Activated naive CD4-positive, alpha-beta T cell treated with anti-CD3 and anti-CD28 coated beads for 36 hours (primary cell): Measurements from ENCODE around the gene BBX. TPM values are rescaled to one million over a fixed set of nuclear protein-coding genes. Genes with fewer than 3 reads are reported as not detected.

Experiments
- CTCF ChIA-PET: fragments of 350-600 bp; sonication (Branson Sonifier 250); formaldehyde crosslinking; loops from one replicate; lab custom pipeline; 2021; ENCODE audit warnings: antibody characterized with exemption; lab: Charles Lee
- DNase-seq: peaks from one replicate; pipeline ENCODE4 v3.0.0-alpha.2; 2020
- H3K27ac Mint-ChIP-seq: one replicate; pipeline ENCODE4 v1.8.0; 2021; ENCODE audit warnings: mild to moderate bottlenecking, mixed read lengths
- H3K27me3 Mint-ChIP-seq: one replicate; pipeline ENCODE4 v1.8.0; 2021; ENCODE audit warnings: low read depth, mixed read lengths
- H3K36me3 Mint-ChIP-seq: one replicate; pipeline ENCODE4 v1.8.0; 2021; ENCODE audit warnings: low read depth, mixed read lengths
- H3K4me1 Mint-ChIP-seq: one replicate; pipeline ENCODE4 v1.8.0; 2021; ENCODE audit warnings: low read depth, mixed read lengths
- H3K4me3 Mint-ChIP-seq: one replicate; pipeline ENCODE4 v1.8.0; 2021; ENCODE audit warnings: mild to moderate bottlenecking, moderate library complexity, mixed read lengths
- H3K9me3 Mint-ChIP-seq: one replicate; pipeline ENCODE4 v1.8.0; 2021; ENCODE audit warnings: mixed read lengths
- intact Hi-C: fragments of 100-400 bp; cut with micrococcal nuclease; formaldehyde crosslinking; loops from one replicate; pipeline ENCODE4 v1.15.1; 2023
- total RNA-seq, 2 experiments: library from RNA; stranded (reverse); gene quantifications; one replicate each; pipeline ENCODE4 v1.2.3, GENCODE V29; 2021

BBX gene
- total RNA-seq, 2 experiments from 2014 or later, result 43.1 to 48.6 TPM

DNA sequence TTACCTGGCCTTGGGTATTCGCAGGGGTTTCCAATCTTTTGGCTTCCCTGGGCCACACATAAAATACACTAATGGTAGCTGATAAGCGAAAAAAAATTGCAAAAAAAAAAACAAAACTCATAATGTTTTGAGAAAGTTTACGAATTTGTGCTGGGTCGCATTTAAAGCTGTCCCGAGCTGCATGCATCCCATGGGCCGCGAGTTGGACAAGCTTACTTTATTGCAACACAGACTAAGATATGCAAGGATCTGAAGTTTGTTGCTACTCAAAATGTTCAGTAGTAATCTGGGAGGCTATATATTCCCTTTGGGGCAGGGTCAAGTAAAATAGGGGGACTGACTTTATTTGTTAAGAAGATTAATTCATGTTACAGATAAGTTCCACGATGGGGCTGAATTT lies 320.2 kb downstream of the BBX start:
- no peaks in the 10 kb centered on the region for H3K36me3 Mint-ChIP-seq
- no peaks in the 10 kb centered on the region for H3K4me1 Mint-ChIP-seq
- H3K9me3 Mint-ChIP-seq, result no peaks in the 10 kb centered on the region
- no peak overlapping the region for H3K27ac Mint-ChIP-seq
- H3K27me3 Mint-ChIP-seq, result no peaks in the 10 kb centered on the region
- H3K4me3 Mint-ChIP-seq, result no peak overlapping the region
- CTCF ChIA-PET, result interaction anchor here (1.2 kb wide), 1 partner anchor 9 kb away, joined by 3 read pairs; no protein-coding TSS in a partner anchor
- intact Hi-C loops, result no loop called here
- no peak for DNase-seq

DNA sequence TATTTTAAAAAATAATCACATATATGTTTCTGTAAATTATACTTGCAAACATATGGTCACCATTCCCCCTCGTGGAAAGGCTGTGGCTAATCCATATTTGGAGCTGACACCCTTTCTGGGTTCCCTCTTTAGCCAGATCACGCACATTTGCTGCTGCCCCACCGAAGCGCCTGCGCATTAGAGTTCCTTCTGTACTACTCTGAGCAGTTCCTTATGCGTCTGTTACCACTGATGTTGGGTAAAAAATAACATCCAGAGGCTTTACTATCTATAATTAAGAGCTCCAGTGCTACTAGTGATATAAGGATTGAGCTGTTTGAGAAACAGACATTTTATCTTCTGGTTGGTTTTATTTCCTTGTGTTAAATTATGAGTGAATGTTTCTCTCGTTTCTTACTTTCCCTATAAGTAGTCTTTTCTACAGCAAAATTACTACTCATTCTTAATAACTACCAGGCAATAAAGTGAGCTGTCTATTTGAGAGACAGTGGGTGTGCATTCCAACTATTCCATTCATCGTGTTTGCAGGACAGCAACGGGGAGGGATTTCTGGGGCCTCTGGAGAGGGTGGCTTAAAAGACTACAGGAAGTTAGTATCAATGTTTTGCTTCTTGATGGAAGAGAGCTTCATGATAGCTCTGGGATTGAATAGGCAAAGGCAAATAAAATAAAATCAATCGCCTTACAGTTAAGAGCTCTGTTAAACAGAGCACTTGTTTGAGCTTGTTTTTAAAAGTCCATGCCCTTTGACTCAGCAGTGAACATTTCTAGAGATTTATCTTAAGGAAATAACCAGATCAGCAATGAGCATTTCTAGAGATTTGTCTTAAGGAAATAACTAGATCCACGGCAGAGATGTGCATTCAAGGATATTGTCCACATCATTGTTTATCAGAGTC lies 322.9 kb downstream of the BBX start:
- no peak for DNase-seq
- no peaks in the 10 kb centered on the region for H3K36me3 Mint-ChIP-seq
- intact Hi-C loops, result loop anchor here (1.0 to 5.0 kb wide), 4 partner anchors 169 to 608 kb away; no protein-coding TSS in a partner anchor
- H3K9me3 Mint-ChIP-seq, result no peaks in the 10 kb centered on the region
- H3K27me3 Mint-ChIP-seq, result no peaks in the 10 kb centered on the region
- H3K4me1 Mint-ChIP-seq, result no peaks in the 10 kb centered on the region
- H3K4me3 Mint-ChIP-seq, result no peak overlapping the region
- no peak overlapping the region for H3K27ac Mint-ChIP-seq
- CTCF ChIA-PET, result interaction anchor here (0.6 to 1.8 kb wide), 12 partner anchors 10 to 459 kb away, joined by 3 to 10 read pairs (median 3); no protein-coding TSS in a partner anchor

DNA sequence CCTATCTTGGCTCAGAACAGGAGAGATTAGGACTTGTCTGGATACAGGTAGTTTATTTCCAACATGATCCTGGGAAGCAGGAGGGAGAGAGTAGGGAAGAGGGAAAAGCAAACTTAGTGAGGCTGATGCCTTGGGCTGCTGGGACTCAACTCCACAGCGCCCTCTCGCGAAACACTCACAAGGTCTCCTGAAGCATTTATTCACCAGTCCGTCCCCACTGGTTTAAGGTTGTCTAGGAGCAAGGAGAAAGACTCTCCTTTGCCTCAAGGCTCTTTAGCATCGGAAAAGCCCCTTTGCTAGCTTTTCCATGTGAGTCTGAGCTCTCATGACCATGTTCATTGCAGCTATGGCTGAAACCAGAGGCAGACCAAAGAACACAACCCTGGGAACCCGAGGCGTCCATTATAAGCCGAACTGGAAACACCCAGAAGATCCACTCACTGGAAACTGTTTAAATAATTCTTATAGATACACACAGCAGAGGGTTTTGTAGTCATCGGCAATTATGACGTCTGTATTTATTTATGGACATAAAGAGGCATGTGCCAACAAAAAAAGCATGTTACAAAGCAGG lies 323.6 kb downstream of the BBX start:
- H3K4me3 Mint-ChIP-seq, result no peak overlapping the region
- H3K4me1 Mint-ChIP-seq, result no peaks in the 10 kb centered on the region
- no peaks in the 10 kb centered on the region for H3K9me3 Mint-ChIP-seq
- CTCF ChIA-PET, result interaction anchor here (1.0 to 1.8 kb wide), 8 partner anchors 9 to 460 kb away, joined by 3 to 10 read pairs (median 4); no protein-coding TSS in a partner anchor
- H3K27me3 Mint-ChIP-seq, result no peaks in the 10 kb centered on the region
- peak; percentile 65 for DNase-seq
- H3K36me3 Mint-ChIP-seq, result no peaks in the 10 kb centered on the region
- intact Hi-C loops, result loop anchor here (1.0 to 5.0 kb wide), 4 partner anchors 170 to 609 kb away; no protein-coding TSS in a partner anchor
- no peak overlapping the region for H3K27ac Mint-ChIP-seq

DNA sequence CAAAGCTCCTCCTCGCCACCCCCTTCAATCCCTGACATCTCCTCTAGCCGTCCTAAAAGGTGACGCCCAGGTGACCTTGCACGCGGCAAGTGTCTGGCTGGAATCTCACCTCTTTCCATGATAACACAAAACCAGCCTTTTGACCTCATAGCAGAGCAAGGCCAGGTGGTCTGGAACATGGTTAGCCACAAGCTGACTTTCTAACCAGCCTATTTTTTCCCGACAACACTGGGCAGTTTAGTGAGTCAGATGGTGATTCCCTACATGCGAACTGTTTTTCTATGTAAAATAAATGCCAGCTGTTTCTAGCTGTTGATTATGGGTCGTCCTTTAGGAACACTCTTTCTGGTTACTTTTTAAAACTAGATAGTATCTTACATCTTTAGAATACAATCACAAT lies 325.0 kb downstream of the BBX start:
- no peak overlapping the region for H3K27ac Mint-ChIP-seq
- no peaks in the 10 kb centered on the region for H3K4me1 Mint-ChIP-seq
- H3K27me3 Mint-ChIP-seq, result no peaks in the 10 kb centered on the region
- no peaks in the 10 kb centered on the region for H3K9me3 Mint-ChIP-seq
- H3K36me3 Mint-ChIP-seq, result no peaks in the 10 kb centered on the region
- DNase-seq, result no peak
- H3K4me3 Mint-ChIP-seq, result no peak overlapping the region
- intact Hi-C loops, result loop anchor here (5.0 kb wide), 3 partner anchors 185 to 610 kb away; no protein-coding TSS in a partner anchor
- CTCF ChIA-PET, result interaction anchor here (1.2 kb wide), 2 partner anchors 113 to 170 kb away, joined by 3 read pairs; no protein-coding TSS in a partner anchor

DNA sequence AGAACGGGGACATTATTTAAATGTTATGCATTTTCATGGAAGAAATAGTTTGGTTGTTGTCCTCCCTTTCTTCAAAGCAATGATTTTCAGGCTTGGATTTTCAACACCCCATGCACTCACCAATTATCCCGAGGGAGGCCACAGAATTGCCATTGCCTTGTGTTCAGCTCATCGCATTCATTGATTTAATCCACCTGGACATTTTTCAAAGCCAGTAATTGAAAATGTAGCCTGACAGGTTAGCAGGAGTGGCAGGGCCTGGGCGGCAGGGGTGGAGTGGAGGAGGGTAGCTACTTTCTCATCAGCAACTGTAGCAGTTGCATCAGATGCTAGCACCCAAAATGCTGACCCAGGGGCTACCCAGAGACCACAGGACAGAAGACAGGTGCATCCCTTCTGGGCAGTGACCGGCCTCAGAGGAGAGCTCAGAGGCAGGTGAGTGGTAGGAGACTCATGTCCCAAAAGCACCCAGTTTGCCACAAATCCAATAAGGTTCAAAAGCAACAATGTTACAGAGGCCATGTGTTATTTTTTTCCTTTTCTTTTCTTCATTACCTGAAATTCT lies 325.7 kb downstream of the BBX start:
- Mint-ChIP-seq H3K4me3 (no peak overlapping the region), H3K36me3 (no peaks in the 10 kb centered on the region), H3K27ac (no peak overlapping the region), H3K4me1 (no peaks in the 10 kb centered on the region), H3K9me3 (no peaks in the 10 kb centered on the region), H3K27me3 (no peaks in the 10 kb centered on the region)
- DNase-seq, result no peak
- intact Hi-C loops, result loop anchor here (5.0 kb wide), 3 partner anchors 186 to 611 kb away; no protein-coding TSS in a partner anchor
- CTCF ChIA-PET, result interaction anchor here (1.2 kb wide), 2 partner anchors 113 to 171 kb away, joined by 3 read pairs; no protein-coding TSS in a partner anchor

DNA sequence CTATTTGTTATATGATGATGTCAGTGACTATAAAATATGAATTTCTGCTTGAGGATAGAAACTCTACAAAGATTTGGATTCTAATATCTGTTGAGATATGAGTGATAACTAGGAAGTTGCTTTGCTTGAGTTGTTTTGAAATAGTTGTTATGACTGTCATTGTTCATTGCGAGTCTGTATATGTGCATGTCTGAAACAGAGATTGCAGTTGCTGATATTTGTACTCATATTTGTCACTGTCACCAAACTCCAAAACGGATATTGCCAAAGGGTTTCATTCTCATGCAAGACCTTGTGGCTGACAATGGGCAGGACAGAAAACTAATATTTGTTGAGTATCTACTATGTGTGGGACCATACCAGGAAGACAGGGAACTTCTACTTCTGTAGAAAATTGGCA lies 327.9 kb downstream of the BBX start:
- intact Hi-C loops, result no loop called here
- Mint-ChIP-seq H3K9me3 (no peaks in the 10 kb centered on the region), H3K4me1 (no peaks in the 10 kb centered on the region), H3K27me3 (no peaks in the 10 kb centered on the region), H3K36me3 (no peaks in the 10 kb centered on the region), H3K4me3 (no peak overlapping the region), H3K27ac (no peak overlapping the region)
- CTCF ChIA-PET, result no interaction called here
- no peak for DNase-seq

DNA sequence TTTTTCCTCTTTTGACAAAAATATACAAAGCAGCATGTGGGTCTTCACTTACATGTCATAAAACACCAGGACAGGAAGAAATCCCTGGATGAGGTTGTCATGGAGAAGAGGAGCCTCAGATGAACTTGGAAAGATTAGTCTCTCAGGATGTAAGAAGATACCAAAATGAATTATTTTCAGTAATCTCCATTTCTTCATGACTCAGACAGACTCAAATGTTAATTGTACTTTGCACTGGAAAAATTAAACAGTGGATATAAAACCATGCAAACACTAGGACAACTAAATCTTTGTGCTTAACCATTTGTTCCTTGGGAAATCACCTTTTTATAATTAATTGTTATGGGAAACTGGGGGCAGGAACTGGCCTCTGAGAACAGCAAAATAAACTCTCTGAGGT lies 331.1 kb downstream of the BBX start:
- H3K27ac Mint-ChIP-seq, result no peak overlapping the region
- intact Hi-C loops, result no loop called here
- no peaks in the 10 kb centered on the region for H3K9me3 Mint-ChIP-seq
- H3K36me3 Mint-ChIP-seq, result no peaks in the 10 kb centered on the region
- no peak overlapping the region for H3K4me3 Mint-ChIP-seq
- CTCF ChIA-PET, result no interaction called here
- no peaks in the 10 kb centered on the region for H3K4me1 Mint-ChIP-seq
- DNase-seq, result no peak
- peaks cover 3% of the 10 kb centered on the region for H3K27me3 Mint-ChIP-seq

DNA sequence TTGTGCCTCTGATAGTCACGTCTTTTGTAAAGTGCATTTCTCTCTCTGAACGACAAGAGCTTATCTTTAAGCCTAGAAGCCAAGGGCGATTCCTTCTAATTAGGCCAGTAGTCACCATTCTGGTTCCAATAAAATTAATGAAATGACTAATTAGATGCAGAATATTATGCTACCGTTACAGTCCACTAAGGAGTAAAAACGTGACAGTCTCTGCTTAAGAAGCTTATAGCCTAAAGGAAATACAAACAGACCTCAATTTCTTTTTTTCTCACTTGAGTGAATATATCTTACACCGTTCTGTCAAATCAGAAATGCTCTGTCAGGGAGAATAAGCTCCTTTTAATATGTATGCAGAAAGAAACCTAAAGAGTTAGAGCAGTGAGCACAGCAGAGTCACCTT lies 332.0 kb downstream of the BBX start:
- Mint-ChIP-seq H3K27me3 (peaks cover 3% of the 10 kb centered on the region), H3K27ac (no peak overlapping the region), H3K36me3 (no peaks in the 10 kb centered on the region), H3K4me3 (no peak overlapping the region), H3K4me1 (no peaks in the 10 kb centered on the region), H3K9me3 (no peaks in the 10 kb centered on the region)
- intact Hi-C loops, result no loop called here
- DNase-seq, result no peak
- CTCF ChIA-PET, result interaction anchor here (2.3 to 3.5 kb wide), 2 partner anchors 9 to 73 kb away, joined by 10 to 12 read pairs; no protein-coding TSS in a partner anchor

DNA sequence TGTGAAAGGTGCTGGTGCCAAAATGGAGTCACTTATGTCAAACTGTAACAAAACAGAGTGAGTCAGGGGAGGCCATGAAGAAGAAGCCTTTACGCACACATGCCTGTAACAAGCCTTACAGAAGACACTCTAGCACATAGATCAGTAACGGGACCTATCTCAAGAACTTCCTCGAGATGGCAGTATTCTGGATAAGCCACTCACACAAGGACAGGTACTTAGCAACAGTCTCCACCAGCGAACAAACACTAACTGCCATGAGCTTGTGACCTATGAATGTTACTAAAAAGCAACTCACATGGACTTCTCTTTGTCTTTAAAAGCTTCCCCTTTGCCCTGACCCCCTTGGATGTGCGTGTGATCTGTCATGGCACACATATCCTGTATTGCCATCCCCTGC lies 332.9 kb downstream of the BBX start:
- H3K4me3 Mint-ChIP-seq, result no peak overlapping the region
- no peaks in the 10 kb centered on the region for H3K9me3 Mint-ChIP-seq
- no peak overlapping the region for H3K27ac Mint-ChIP-seq
- H3K36me3 Mint-ChIP-seq, result no peaks in the 10 kb centered on the region
- peaks cover 3% of the 10 kb centered on the region for H3K27me3 Mint-ChIP-seq
- intact Hi-C loops, result no loop called here
- DNase-seq, result no peak
- H3K4me1 Mint-ChIP-seq, result no peaks in the 10 kb centered on the region
- CTCF ChIA-PET, result interaction anchor here (1.6 to 3.5 kb wide), 3 partner anchors 10 to 72 kb away, joined by 5 to 12 read pairs (median 10); no protein-coding TSS in a partner anchor

DNA sequence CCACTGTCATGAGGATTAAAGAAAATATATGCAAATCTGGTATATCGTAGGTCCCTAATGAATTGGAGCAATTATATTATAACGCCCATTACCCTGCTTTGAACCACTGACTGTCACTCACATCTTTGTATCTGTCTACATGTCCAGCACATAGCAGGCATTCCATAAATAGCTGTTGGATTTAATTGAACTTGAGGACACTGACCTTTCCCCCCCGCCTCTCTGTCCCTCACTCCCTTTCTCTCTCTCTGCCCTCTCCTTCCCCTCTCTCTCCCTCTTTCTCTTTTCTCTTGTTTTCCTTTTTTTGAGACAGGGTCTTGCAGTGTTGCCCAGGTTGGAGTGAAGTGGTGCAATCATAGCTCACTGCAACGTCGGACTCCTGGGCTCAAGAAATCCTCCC lies 335.1 kb downstream of the BBX start:
- CTCF ChIA-PET, result interaction anchor here (0.7 to 3.5 kb wide), 2 partner anchors 70 to 346 kb away, joined by 3 to 12 read pairs; no protein-coding TSS in a partner anchor
- Mint-ChIP-seq H3K4me1 (no peaks in the 10 kb centered on the region), H3K27me3 (peaks cover 3% of the 10 kb centered on the region), H3K36me3 (no peaks in the 10 kb centered on the region), H3K4me3 (no peak overlapping the region), H3K9me3 (no peaks in the 10 kb centered on the region), H3K27ac (no peak overlapping the region)
- no peak for DNase-seq
- intact Hi-C loops, result no loop called here

DNA sequence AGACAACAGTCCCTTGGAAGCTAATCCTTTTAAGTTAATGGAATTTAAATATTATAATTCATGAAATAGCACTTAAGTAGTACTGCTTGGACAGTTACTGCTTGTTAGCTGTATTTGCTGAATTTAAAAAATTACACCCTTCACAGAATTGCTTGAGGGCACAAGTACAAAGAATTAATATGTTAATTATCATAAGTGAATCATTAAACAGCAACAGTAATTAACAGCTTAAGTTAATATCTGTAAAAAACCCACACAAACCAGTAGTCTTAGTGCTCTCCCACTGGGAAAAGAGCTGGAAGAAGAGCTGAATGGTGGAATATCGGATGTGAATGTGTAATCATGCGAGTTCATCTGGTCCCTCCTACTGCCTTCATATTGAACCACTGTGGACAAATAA lies 336.1 kb downstream of the BBX start:
- Mint-ChIP-seq H3K9me3 (no peaks in the 10 kb centered on the region), H3K4me1 (no peaks in the 10 kb centered on the region), H3K36me3 (no peaks in the 10 kb centered on the region), H3K4me3 (no peak overlapping the region), H3K27me3 (peaks cover 3% of the 10 kb centered on the region), H3K27ac (no peak overlapping the region)
- DNase-seq, result no peak
- intact Hi-C loops, result no loop called here
- CTCF ChIA-PET, result interaction anchor here (0.5 to 1.3 kb wide), 2 partner anchors 504 to 619 kb away, joined by 3 read pairs; no protein-coding TSS in a partner anchor
